ENCODE results near the gene STX8. TPM values are rescaled to one million over a fixed set of nuclear protein-coding genes. Genes with fewer than 3 reads are reported as not detected.
"Not testable (repeated sequence)": the region's sequence is repeated elsewhere in the genome, so short reads cannot be mapped to it uniquely, and the experiment has no call there.

Gene STX8
- total and polyA plus RNA-seq, 2 donors: 68.4 to 101 TPM

- WGBS: 93% methylated on average over 4 of the region's 4 CpGs
- Histone ChIP-seq H3K4me3 (ENCODE audit: low read depth, low read length) (no peak overlapping the region), H3K36me3 (ENCODE audit: insufficient read depth) (no peaks in the 10 kb centered on the region), H3K27ac (ENCODE audit: low read depth) (no peak overlapping the region), H3K4me1 (ENCODE audit: insufficient read depth) (no peaks in the 10 kb centered on the region)
- no peak for DNase-seq (ENCODE audit: extremely low spot score)
Observed at GRCh38 chr17:9468937-9469336, 106.7 kb downstream of the STX8 start.

GRCh38 chr17:9468532-9468931, 107.1 kb downstream of the STX8 start:
- Histone ChIP-seq H3K27ac (ENCODE audit: low read depth) (no peak overlapping the region), H3K4me3 (ENCODE audit: low read depth, low read length) (no peak overlapping the region), H3K4me1 (ENCODE audit: insufficient read depth) (no peaks in the 10 kb centered on the region), H3K36me3 (ENCODE audit: insufficient read depth) (no peaks in the 10 kb centered on the region)
- DNase-seq (ENCODE audit: extremely low spot score): no peak
- WGBS: 84% methylated on average over 10 of the region's 10 CpGs

GRCh38 chr17:9467518-9467917, 108.1 kb downstream of the STX8 start:
- Histone ChIP-seq H3K27ac (ENCODE audit: low read depth) (no peak overlapping the region), H3K4me1 (ENCODE audit: insufficient read depth) (no peaks in the 10 kb centered on the region)

GRCh38 chr17:9465210-9465921, 110.3 kb downstream of the STX8 start:
- Histone ChIP-seq H3K4me1 (ENCODE audit: insufficient read depth) (no peaks in the 10 kb centered on the region), H3K4me3 (ENCODE audit: low read depth, low read length) (no peak overlapping the region), H3K36me3 (ENCODE audit: insufficient read depth) (no peaks in the 10 kb centered on the region), H3K27ac (ENCODE audit: low read depth) (no peak overlapping the region)
- DNase-seq (ENCODE audit: extremely low spot score): no peak
- 77% methylated on average over 16 of the region's 16 CpGs for WGBS

More at GRCh38 chr17:9467518-9467917, 108.1 kb downstream of the STX8 start:
- H3K36me3 ChIP-seq (ENCODE audit: insufficient read depth): no peaks in the 10 kb centered on the region
- WGBS: 65% methylated on average over 5 of the region's 5 CpGs
- no peak overlapping the region for H3K4me3 ChIP-seq (ENCODE audit: low read depth, low read length)
- no peak for DNase-seq (ENCODE audit: extremely low spot score)

GRCh38 chr17:9457005-9457404, 118.6 kb downstream of the STX8 start:
- WGBS: 93% methylated on average over 6 of the region's 6 CpGs
- Histone ChIP-seq H3K36me3 (ENCODE audit: insufficient read depth) (no peaks in the 10 kb centered on the region), H3K4me3 (ENCODE audit: low read depth, low read length) (no peak overlapping the region), H3K27ac (ENCODE audit: low read depth) (no peak overlapping the region), H3K4me1 (ENCODE audit: insufficient read depth) (no peaks in the 10 kb centered on the region)
- DNase-seq (ENCODE audit: extremely low spot score): no peak

GRCh38 chr17:9456330-9456729, 119.3 kb downstream of the STX8 start:
- H3K4me3 ChIP-seq (ENCODE audit: low read depth, low read length): no peak overlapping the region
- H3K4me1 ChIP-seq (ENCODE audit: insufficient read depth): no peaks in the 10 kb centered on the region
- H3K36me3 ChIP-seq (ENCODE audit: insufficient read depth): no peaks in the 10 kb centered on the region
- no peak overlapping the region for H3K27ac ChIP-seq (ENCODE audit: low read depth)
- 52% methylated on average over 1 of the region's 1 CpG for WGBS
- no peak for DNase-seq (ENCODE audit: extremely low spot score)

GRCh38 chr17:9451934-9452333, 123.7 kb downstream of the STX8 start:
- Histone ChIP-seq H3K4me1 (ENCODE audit: insufficient read depth) (no peaks in the 10 kb centered on the region), H3K27ac (ENCODE audit: low read depth) (no peak overlapping the region), H3K36me3 (ENCODE audit: insufficient read depth) (no peaks in the 10 kb centered on the region), H3K4me3 (ENCODE audit: low read depth, low read length) (no peak overlapping the region)
- 99% methylated on average over 1 of the region's 1 CpG for WGBS
- DNase-seq (ENCODE audit: extremely low spot score): no peak

GRCh38 chr17:9447298-9447697, 128.3 kb downstream of the STX8 start:
- H3K4me3 ChIP-seq (ENCODE audit: low read depth, low read length); H3K36me3 ChIP-seq (ENCODE audit: insufficient read depth); H3K4me1 ChIP-seq (ENCODE audit: insufficient read depth); DNase-seq (ENCODE audit: extremely low spot score); H3K27ac ChIP-seq (ENCODE audit: low read depth): not testable (repeated sequence)
- WGBS: 96% methylated on average over 6 of the region's 6 CpGs

GRCh38 chr17:9446528-9446927, 129.1 kb downstream of the STX8 start:
- no peak overlapping the region for H3K4me3 ChIP-seq (ENCODE audit: low read depth, low read length)
- DNase-seq (ENCODE audit: extremely low spot score): no peak
- WGBS: 74% methylated on average over 4 of the region's 4 CpGs
- H3K4me1 ChIP-seq (ENCODE audit: insufficient read depth): no peaks in the 10 kb centered on the region
- H3K36me3 ChIP-seq (ENCODE audit: insufficient read depth): no peaks in the 10 kb centered on the region
- no peak overlapping the region for H3K27ac ChIP-seq (ENCODE audit: low read depth)

GRCh38 chr17:9445424-9445823, 130.2 kb downstream of the STX8 start:
- no peak overlapping the region for H3K27ac ChIP-seq (ENCODE audit: low read depth)
- no peak for DNase-seq (ENCODE audit: extremely low spot score)
- no peaks in the 10 kb centered on the region for H3K36me3 ChIP-seq (ENCODE audit: insufficient read depth)
- no peak overlapping the region for H3K4me3 ChIP-seq (ENCODE audit: low read depth, low read length)
- H3K4me1 ChIP-seq (ENCODE audit: insufficient read depth): no peaks in the 10 kb centered on the region
- WGBS: 90% methylated on average over 7 of the region's 7 CpGs

GRCh38 chr17:9444687-9445086, 130.9 kb downstream of the STX8 start:
- no peak overlapping the region for H3K27ac ChIP-seq (ENCODE audit: low read depth)
- H3K4me1 ChIP-seq (ENCODE audit: insufficient read depth): no peaks in the 10 kb centered on the region
- DNase-seq (ENCODE audit: extremely low spot score): no peak
- 66% methylated on average over 5 of the region's 5 CpGs for WGBS
- no peaks in the 10 kb centered on the region for H3K36me3 ChIP-seq (ENCODE audit: insufficient read depth)
- H3K4me3 ChIP-seq (ENCODE audit: low read depth, low read length): no peak overlapping the region

- 92% methylated on average over 5 of the region's 5 CpGs for WGBS
- no peak overlapping the region for H3K27ac ChIP-seq (ENCODE audit: low read depth)
- no peaks in the 10 kb centered on the region for H3K36me3 ChIP-seq (ENCODE audit: insufficient read depth)
- H3K4me1 ChIP-seq (ENCODE audit: insufficient read depth): no peaks in the 10 kb centered on the region
- DNase-seq (ENCODE audit: extremely low spot score): no peak
- no peak overlapping the region for H3K4me3 ChIP-seq (ENCODE audit: low read depth, low read length)
Observed at GRCh38 chr17:9443811-9444210, 131.8 kb downstream of the STX8 start.

GRCh38 chr17:9439851-9440250, 135.8 kb downstream of the STX8 start:
- WGBS: 92% methylated on average over 3 of the region's 3 CpGs
- Histone ChIP-seq H3K36me3 (ENCODE audit: insufficient read depth) (no peaks in the 10 kb centered on the region), H3K4me1 (ENCODE audit: insufficient read depth) (no peaks in the 10 kb centered on the region), H3K4me3 (ENCODE audit: low read depth, low read length) (no peak overlapping the region), H3K27ac (ENCODE audit: low read depth) (no peak overlapping the region)
- DNase-seq (ENCODE audit: extremely low spot score): no peak

- WGBS: 71% methylated on average over 1 of the region's 1 CpG
- H3K27ac ChIP-seq (ENCODE audit: low read depth): no peak overlapping the region
- H3K4me1 ChIP-seq (ENCODE audit: insufficient read depth): no peaks in the 10 kb centered on the region
- H3K36me3 ChIP-seq (ENCODE audit: insufficient read depth): no peaks in the 10 kb centered on the region
- DNase-seq (ENCODE audit: extremely low spot score): no peak
- no peak overlapping the region for H3K4me3 ChIP-seq (ENCODE audit: low read depth, low read length)
Observed at GRCh38 chr17:9436630-9437029, 139.0 kb downstream of the STX8 start.

GRCh38 chr17:9435165-9435564, 140.5 kb downstream of the STX8 start:
- no peak overlapping the region for H3K4me3 ChIP-seq (ENCODE audit: low read depth, low read length)
- no peaks in the 10 kb centered on the region for H3K36me3 ChIP-seq (ENCODE audit: insufficient read depth)
- H3K27ac ChIP-seq (ENCODE audit: low read depth): peak overlapping the region; percentile 52
- 91% methylated on average over 6 of the region's 6 CpGs for WGBS
- no peaks in the 10 kb centered on the region for H3K4me1 ChIP-seq (ENCODE audit: insufficient read depth)
- DNase-seq (ENCODE audit: extremely low spot score): no peak

Data from urinary bladder (tissue), 4 donors.